GM21447 (cell line): ENCODE measurements around the gene HES4.
"Not testable (repeated sequence)": the region's sequence is repeated elsewhere in the genome, so short reads cannot be mapped to it uniquely, and the experiment has no call there.

Experiments used
- ATAC-seq: cut with Tn5 transposase; IDR thresholded peaks from one replicate; pipeline ENCODE4 v1.9.1; 2021; ENCODE audit not compliant: unreplicated experiment

HES4 gene

GRCh38 chr1:981491-981954 lies 18.4 kb downstream of the HES4 start:
- ATAC-seq, result no peak

GRCh38 chr1:980602-981395 lies 19.1 kb downstream of the HES4 start:
- no peak for ATAC-seq

DNA sequence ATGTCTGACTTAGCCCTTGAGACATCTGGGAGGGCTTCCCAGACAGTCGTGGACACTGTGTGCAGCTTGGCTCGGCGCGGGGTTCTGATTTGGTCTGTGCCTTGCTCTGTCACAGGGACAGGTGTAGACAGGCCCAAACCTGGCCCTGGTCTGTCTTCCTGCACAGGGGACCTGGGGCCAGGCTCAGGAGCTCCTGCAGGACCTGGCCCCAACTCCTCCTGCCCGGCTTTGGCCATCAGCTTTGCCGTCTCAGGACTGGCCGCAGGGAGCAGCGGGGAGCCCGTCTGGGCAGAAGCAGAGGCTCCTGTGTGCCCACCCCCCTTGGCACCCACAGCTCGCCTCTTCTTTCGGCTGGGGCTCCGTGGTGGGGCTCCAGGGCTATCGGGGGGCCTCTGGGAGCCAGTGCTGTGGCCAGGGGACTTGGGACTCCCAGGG lies 19.7 kb downstream of the HES4 start:
- no peak for ATAC-seq

GRCh38 chr1:979744-980072 lies 20.2 kb downstream of the HES4 start:
- no peak for ATAC-seq

- ATAC-seq, result no peak
These were observed 20.8 kb downstream of the HES4 start for GRCh38 chr1:978835-979743.

DNA sequence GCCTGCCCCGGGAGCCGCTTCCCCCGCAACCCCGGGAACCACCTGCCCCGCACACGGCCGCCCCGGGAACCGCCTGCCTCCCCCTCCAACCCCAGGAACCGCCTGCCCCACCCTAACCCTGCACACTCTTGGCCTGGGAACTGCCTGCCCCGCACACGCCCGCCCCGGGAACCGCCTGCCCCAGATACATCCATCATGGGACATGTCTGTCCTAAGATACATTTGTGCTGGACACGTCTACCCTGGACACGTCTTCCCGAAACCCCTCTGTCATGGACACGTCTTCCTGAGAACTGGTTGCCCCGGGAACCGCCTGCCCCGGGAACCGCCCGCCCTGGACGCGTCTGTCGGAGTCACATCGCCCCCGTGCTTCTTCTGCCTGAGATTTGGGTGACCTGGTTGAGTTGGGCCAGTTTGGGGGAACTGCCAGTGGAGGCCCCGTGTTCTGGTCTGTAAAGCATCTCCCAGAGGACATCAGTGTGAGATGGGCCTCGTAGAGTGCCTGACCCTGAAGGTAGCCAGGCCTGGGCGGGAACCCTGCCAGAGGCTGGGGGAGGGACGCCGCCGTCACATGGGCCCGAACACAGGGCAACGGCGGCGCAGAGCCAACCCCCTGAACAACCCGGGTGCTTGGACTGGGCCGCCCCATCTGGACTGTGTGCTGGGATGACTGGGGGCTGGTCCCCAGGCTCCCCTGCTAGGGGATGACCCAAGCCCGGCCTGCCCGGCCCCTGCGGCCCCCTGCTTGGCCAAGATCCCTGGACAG lies 21.6 kb downstream of the HES4 start:
- no peak for ATAC-seq

GRCh38 chr1:976791-977190 lies 23.1 kb downstream of the HES4 start:
- ATAC-seq, result not testable (repeated sequence)

DNA sequence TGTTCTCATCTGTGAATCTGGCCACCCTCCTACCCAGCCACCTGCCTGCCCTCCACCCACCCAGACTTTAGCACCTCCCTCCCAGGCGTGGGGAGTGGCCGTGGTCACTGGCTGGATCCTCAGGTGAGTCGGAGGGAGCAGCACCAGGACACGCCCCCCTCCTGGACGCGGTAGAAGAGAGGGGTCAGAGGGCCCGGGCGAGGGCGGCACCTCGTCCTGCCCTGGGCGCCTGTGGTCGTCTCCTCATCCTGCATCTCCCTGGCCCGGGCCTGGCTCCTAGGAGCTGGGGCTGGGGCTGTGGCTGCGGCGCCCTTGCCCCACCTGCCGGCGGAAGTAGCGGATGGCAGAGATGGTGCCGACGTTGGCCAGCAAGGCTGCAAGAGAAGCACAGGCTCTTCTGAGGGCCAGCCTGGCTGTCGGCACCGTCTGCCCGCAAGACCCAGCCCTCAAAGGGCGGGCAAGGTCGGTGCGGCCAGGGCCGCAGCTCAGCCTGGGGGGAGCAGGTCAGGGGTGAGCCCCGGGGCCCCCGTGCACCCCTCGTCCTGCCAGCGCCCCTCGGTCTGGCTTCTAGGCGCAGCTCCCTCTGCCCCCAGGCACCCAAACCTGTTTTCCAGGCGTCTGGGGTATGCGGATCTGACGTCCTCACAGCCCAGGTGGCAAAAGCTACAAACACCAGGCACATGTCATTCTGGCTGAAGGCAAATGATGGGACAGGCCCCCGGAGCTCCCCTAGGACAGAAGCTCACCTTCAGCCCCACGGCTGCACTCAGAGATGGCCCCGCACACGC lies 23.8 kb downstream of the HES4 start:
- ATAC-seq, result peak; percentile 48

DNA sequence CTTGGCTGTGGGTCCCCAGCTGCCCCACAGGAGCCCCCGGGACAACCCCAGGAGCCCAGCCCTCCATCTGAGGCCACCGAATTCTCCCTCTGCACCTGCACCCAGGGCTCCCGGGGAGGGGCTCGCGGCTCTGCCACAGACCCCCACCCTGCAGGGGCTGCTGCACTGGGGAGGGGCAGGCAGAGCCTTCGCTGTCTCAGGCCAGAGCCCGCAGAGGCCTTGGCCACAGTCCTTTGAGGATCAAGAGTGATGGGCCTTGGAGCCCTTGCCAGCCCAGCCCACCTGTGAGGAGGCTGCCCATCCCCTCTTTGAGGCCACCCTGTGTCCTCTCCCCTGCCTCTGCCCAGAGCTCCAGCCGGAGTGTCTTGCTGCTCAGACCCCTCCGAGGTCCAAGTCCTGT lies 24.5 kb downstream of the HES4 start:
- ATAC-seq, result no peak

DNA sequence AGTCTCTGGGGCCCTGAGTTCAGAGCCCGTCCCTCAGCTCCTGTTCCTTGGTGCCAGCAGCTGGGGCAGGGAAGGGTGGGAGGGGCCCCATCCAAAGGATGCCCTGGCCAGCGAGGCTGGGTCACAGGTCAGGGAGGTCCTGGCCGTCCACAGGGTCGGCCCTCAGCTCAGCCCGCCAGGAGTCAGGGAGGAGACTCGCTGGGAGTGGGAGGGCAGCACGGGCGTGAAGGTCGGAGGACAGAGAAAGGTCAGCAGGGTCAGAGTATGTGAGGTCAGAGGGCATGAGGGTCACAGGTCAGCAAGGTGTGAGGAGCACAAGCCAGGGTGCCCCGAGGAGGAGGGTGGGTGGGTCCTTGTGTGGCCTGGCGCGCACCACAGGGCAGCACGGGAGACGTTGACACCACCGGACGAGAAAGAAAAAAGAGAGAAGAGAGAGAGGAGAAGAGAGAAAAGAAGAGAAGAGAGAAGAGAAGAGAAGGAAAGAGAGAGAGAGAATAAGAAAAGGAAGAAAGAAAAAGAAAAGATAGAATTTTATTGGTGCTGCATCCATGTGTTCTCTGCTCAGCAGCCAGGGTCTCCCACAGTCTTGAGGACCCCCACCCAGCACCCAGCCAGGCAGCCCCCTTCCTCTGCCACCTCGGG lies 25.1 kb downstream of the HES4 start:
- ATAC-seq, result no peak

GRCh38 chr1:974293-974640 lies 25.6 kb downstream of the HES4 start:
- ATAC-seq, result no peak

GRCh38 chr1:973459-974292 lies 26.2 kb downstream of the HES4 start:
- ATAC-seq, result no peak

GRCh38 chr1:972726-973458 lies 27.0 kb downstream of the HES4 start:
- ATAC-seq, result no peak

GRCh38 chr1:971751-972506 lies 28.0 kb downstream of the HES4 start:
- ATAC-seq, result no peak

DNA sequence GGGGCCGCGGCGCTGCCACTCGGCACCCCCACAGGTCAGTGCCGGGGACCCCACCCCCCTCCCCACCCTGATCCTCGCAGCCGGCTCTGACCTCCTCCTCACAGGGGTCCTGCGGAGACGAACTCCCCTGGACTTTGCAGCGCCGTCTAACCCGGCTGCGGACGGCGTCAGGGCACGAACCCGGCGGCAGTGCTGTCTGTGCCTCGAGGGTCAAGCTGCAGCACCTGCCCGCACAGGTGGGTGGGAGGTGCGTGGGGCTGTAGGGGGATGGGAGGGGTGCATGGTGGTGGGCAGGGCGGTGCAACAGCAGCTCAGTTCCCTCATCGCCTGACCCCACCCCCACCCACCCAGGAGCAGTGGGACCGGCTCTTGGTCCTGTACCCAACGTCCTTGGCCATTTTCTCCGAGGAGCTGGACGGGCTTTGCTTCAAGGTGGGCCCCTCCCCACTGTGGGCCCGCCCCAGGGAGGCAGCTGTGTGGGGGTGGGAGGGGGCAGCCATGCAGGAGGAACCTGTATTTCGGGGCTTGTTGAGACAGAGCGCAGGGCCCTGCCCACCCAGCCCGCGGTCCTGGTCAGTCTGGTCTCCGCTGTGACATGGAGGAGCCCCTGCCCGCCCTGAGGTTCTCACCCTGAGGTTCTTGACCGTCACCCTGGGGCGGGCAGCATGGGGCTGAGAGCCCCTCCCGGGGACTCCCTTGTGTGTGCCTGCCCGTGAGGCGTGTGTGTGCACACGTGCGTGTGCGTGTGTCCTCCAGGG lies 28.7 kb downstream of the HES4 start:
- no peak for ATAC-seq

DNA sequence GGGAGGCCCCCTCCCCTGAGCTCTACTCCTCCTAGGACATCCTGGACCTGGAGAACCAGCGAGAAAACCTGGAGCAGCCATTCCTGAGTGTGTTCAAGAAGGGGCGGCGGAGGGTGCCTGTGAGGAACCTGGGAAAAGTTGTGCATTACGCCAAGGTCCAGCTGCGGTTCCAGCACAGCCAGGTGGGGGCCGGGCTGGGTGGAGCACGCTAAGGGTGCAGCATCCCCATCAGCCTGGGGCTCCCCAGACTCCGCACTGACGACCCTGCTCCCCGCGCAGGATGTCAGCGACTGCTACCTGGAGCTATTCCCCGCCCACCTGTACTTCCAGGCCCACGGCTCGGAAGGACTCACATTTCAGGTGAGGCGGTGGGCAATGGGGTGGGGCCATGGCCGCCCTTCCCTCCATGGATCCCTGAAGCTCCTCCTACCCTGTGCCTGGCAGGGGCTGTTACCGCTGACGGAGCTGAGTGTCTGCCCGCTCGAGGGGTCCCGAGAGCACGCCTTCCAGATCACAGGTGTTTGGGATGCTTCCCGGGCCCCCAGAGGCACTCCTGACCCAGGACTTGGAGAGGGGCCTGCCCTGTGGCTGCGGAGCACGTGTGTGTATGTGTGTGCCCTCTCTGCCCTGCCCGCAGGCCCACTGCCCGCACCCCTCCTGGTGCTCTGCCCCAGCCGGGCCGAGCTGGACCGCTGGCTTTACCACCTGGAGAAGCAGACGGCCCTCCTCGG lies 29.5 kb downstream of the HES4 start:
- ATAC-seq, result no peak
